GOT3 (cell line): ENCODE data around the gene DPY19L3.
"Not testable (repeated sequence)": the region's sequence is repeated elsewhere in the genome, so short reads cannot be mapped to it uniquely, and the experiment has no call there.

Experiments
- DNase-seq: peaks from one replicate; lab custom pipeline; 2025; ENCODE audit warnings: mixed read lengths; lab: John Stamatoyannopoulos, UW

The DPY19L3 gene

DNA sequence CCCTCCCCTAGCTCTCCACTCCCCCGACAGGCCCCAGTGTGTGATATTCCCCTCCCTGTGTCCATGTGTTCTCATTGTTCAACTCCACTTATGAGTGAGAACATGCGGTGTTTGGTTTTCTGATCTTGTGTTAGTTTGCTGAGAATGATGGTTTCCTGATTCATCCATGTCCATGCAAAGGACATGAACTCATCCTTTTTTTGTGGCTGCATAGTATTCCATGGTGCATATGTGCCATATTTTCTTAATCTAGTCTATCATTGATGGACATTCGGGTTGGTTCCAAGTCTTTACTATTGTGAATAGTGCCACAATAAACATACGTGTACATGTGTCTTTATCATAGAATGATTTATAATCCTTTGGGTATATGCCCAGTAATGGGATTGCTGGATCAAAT, 106.9 kb downstream of the DPY19L3 start:
- not testable (repeated sequence) for DNase-seq

DNA sequence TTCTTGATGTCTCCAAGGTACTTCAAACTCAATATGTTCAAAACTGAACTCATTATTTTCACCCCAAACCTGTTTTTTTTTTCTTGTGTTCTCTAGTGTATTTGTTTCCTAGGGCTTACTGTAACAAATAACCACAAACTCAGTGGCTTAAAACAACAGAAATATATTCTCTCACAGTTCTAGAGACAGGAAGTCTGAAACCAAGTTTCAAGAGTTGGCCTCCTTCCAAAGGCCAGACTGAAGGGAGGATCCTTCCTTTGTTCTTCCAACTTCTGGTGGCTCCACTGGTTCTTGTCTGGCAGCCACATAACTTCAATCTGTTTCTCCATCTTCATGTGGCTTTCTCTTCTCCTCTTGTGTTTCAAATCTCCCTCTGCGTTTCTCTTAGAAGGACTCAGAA, 113.5 kb downstream of the DPY19L3 start:
- DNase-seq, result no peak

DNA sequence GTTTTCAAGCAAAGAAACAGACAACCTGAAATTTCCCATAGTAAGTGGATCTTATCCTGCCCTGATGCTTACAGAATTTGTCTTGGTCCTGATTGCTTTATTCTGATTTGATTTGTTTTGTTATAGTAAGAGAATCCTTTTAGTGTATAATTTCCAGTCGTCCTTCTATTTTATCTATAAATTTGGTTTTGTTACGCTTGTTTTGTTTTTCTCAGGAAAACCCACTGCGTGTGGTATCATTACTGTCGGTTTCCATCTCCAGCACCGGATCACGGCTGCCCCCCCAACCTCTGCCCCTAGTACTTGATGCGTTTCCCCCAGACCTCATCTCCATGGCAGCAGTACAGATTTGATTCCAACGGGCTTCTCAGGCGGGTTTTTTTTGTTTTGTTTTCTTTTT, 117.4 kb downstream of the DPY19L3 start:
- no peak for DNase-seq

DNA sequence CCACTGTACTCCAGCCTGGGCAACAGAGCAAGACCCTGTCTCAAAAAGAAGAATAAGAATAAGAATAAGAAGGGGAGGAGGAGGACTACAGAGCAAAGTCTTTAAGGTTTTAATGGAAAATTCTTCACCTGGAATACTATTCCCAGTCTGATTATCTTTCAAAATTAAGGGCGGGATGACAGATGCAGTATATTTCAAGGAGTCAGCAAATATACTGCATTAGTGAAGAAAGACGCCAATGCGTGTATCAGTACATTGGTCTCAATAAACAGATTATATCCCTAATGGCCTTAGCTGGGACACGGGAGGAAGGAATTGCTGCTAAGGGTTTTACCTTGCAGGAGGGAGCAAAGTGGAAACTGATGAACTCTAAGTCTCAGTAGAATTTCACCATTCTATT, 121.3 kb downstream of the DPY19L3 start:
- no peak for DNase-seq

DNA sequence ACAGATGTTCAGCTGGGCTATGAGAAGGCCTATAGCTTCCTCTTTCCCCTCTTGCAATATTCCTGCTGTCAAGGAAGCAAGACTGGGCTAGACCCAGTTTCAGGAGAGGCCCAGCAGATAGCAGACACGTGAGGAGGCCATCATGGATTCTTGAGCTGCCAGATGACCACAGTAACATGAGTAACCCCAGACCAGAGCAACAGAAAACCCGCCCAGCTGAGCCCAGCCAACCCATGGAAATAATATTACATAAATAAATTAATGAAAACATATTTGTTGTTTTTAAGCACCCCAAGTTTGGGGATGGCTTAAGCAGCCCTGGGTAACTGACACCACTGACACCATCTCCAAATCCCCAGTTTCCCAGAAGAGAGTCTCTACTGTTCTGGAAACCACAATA, 125.2 kb downstream of the DPY19L3 start:
- DNase-seq, result no peak

DNA sequence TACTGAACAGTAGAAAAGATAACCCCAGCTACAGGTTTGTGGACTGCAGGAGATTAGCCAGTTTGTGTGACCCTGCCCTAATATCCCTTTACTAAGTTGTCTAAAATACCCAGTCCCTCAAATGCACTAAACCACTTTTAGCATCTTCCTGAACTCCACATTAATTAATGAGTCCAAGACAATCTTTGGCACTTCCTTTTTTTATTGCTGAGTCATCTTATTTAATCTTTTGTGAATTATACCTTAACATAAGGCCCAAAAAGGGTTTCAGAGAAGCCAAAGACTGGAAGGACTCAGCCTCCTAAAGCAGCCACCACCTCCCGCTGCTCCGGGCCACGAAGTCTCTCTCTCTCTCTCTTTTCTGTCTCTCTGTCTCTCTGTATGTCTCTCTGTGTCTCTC, 126.7 kb downstream of the DPY19L3 start:
- no peak for DNase-seq
